H1 (cell line): ENCODE results near the gene CEL.

Experiments used
- CEBPB ChIP-seq: IDR thresholded peaks from 2 replicates; pipeline ENCODE4 v1.6.1; 2012; ENCODE audit warnings: low read depth, low read length
- CTCF ChIP-seq, 3 experiments: IDR thresholded peaks; 1 replicate in 2 of 3; 2 replicates in 1 of 3; pipeline versions ENCODE4 v1.5.1 to v1.6.1; 2011; ENCODE audit warnings: low read length in 3 of 3, mild to moderate bottlenecking in 3 of 3, inconsistent platforms in 2 of 3, low read depth in 1 of 3, moderate library complexity in 1 of 3; ENCODE audit not compliant: insufficient read depth in 1 of 3; ENCODE audit errors: control extremely low read depth in 1 of 3
- EP300 ChIP-seq, 2 experiments: IDR thresholded peaks; 1 replicate in 1 of 2; 2 replicates in 1 of 2; pipeline ENCODE4 v1.6.1; 2011 to 2012; ENCODE audit warnings: low read depth in 2 of 2, low read length in 2 of 2, mild to moderate bottlenecking in 2 of 2, borderline replicate concordance in 1 of 2, inconsistent platforms in 1 of 2, moderate library complexity in 1 of 2
- EZH2 ChIP-seq: fragments of 200-600 bp; sonication (generic); IDR thresholded peaks from 2 replicates; pipeline ENCODE4 v1.7.1; 2012; ENCODE audit warnings: low read depth, mild to moderate bottlenecking, moderate library complexity, low read length, inconsistent platforms; ENCODE audit not compliant: severe bottlenecking
- GTF2F1 ChIP-seq: IDR thresholded peaks from 2 replicates; pipeline ENCODE4 v1.6.1; 2012; ENCODE audit warnings: low read depth, low read length, improper control_type of control experiment, borderline replicate concordance
- MAFK ChIP-seq: IDR thresholded peaks from 2 replicates; pipeline ENCODE4 v1.6.1; 2012; ENCODE audit warnings: low read depth, mild to moderate bottlenecking, improper control_type of control experiment, low read length
- NRF1 ChIP-seq: IDR thresholded peaks from 2 replicates; pipeline ENCODE4 v1.6.1; 2011; ENCODE audit warnings: mild to moderate bottlenecking, low read depth, low read length, improper control_type of control experiment
- POLR2A ChIP-seq, 2 experiments: IDR thresholded peaks; 1 replicate in 1 of 2; 2 replicates in 1 of 2; pipeline ENCODE4 v1.6.1; 2011; ENCODE audit warnings: low read depth in 2 of 2, low read length in 2 of 2, mild to moderate bottlenecking in 2 of 2; ENCODE audit errors: control extremely low read depth in 1 of 2
- POLR2AphosphoS5 ChIP-seq: IDR thresholded peaks from 2 replicates; pipeline ENCODE4 v1.6.1; 2011; ENCODE audit warnings: low read depth, low read length
- RBBP5 ChIP-seq: IDR thresholded peaks from 2 replicates; pipeline ENCODE4 v1.7.1; 2012; ENCODE audit warnings: low read depth, mild to moderate bottlenecking, inconsistent platforms, low read length, moderate library complexity, borderline replicate concordance
- RFX5 ChIP-seq: IDR thresholded peaks from 2 replicates; pipeline ENCODE4 v1.6.1; 2011; ENCODE audit warnings: low read depth, low read length, improper control_type of control experiment, borderline replicate concordance
- SRF ChIP-seq: IDR thresholded peaks from 2 replicates; pipeline ENCODE4 v1.6.1; 2011; ENCODE audit warnings: mild to moderate bottlenecking, low read depth, low read length, moderate library complexity
- ZNF274 ChIP-seq: IDR thresholded peaks from 2 replicates; pipeline ENCODE4 v1.7.0; 2012; ENCODE audit warnings: low read length, borderline replicate concordance; ENCODE audit errors: extremely low read depth

- TF ChIP-seq CEBPB = no peak
- TF ChIP-seq RFX5 = no peak
- TF ChIP-seq CTCF (IDR thresholded peaks at IDR 0.05; ENCODE audit: control extremely low read depth in 1 of 3, insufficient read depth in 1 of 3, low read depth in 1 of 3, low read length in 3 of 3) = no peak
- no peak for TF ChIP-seq EZH2
- TF ChIP-seq SRF = no peak
- no peak for TF ChIP-seq GTF2F1
- TF ChIP-seq EP300 (IDR thresholded peaks at IDR 0.05; ENCODE audit: borderline replicate concordance in 1 of 2, low read depth in 2 of 2, low read length in 2 of 2) = no peak
- no peak for TF ChIP-seq NRF1
- TF ChIP-seq RBBP5 = no peak
- TF ChIP-seq POLR2AphosphoS5 = no peak
- no peak for TF ChIP-seq MAFK
- TF ChIP-seq ZNF274 = no peak
- TF ChIP-seq POLR2A (IDR thresholded peaks at IDR 0.05; ENCODE audit: control extremely low read depth in 1 of 2, low read depth in 2 of 2, low read length in 2 of 2) = no peak
Observed at GRCh38 chr9:133089271-133089671, 27.5 kb downstream of the CEL start.
